ENCODE data around the gene ZNF79.

GRCh38 chr9:127422133-127422782 lies 1.9 kb upstream of the ZNF79 start:
- TF ChIP-seq CTCF (IDR thresholded peaks at IDR 0.05) (no peak), POLR2A (IDR thresholded peaks at IDR 0.05) (no peak)
